SH-SY5Y (cell line): ENCODE measurements around the gene MEPE.

Source experiments
- GATA2 ChIP-seq: IDR thresholded peaks from 2 replicates; pipeline ENCODE4 v1.6.1; 2011; ENCODE audit warnings: mild to moderate bottlenecking, low read depth, low read length
- GATA3 ChIP-seq: IDR thresholded peaks from 2 replicates; pipeline ENCODE4 v1.6.1; 2011; ENCODE audit warnings: low read depth, mild to moderate bottlenecking, low read length, moderate library complexity

DNA sequence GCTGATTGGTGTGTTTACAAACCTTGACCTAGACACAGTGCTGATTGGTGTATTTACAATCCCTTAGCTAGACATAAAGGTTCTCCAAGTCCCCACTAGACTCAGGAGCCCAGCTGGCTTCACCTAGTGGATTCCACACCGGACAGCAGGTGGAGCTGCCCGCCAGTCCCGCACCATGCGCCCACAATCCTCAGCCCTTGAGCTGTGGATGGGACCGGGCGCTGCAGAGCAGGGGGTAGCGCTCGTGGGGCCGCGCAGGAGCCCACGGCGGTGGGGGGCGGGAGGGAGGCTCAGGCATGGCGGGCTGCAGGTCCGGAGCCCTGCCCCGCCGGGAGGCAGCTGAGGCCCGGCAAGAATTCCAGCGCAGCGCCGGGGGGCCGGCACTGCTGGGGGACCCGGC, 30.7 kb downstream of the MEPE start:
- TF ChIP-seq GATA3 = no peak
- no peak for TF ChIP-seq GATA2
